GM23338 (cell line): ENCODE results near the gene BANP. TPM values are rescaled to one million over a fixed set of nuclear protein-coding genes. Genes with fewer than 3 reads are reported as not detected.

Experiments used
- ATAC-seq: fragments of 200-7000 bp; cut with Tn5 transposase; 3 replicates; pipeline ENCODE4 v1.9.1; 2020
- DNase-seq: peaks from one replicate; pipeline ENCODE4 v3.0.0-alpha.2; 2015; ENCODE audit warnings: low spot score
- H2AFZ ChIP-seq: fragments of 200-600 bp; sonication (generic); 2 replicates; pipeline ENCODE4 v1.8.0; 2016; ENCODE audit warnings: antibody characterized with exemption, mild to moderate bottlenecking, moderate library complexity
- H3F3A ChIP-seq: fragments of 200-600 bp; sonication (generic); replicated peaks from 2 replicates; pipeline ENCODE4 v1.8.0; 2017; ENCODE audit warnings: antibody characterized with exemption, mixed run types, low read depth
- H3K27ac ChIP-seq: fragments of 200-600 bp; sonication (generic); 2 replicates; pipeline ENCODE4 v1.6.1; 2016; ENCODE audit warnings: low read depth
- H3K27me3 ChIP-seq: fragments of 200-600 bp; sonication (generic); 2 replicates; pipeline ENCODE4 v1.8.0; 2016; ENCODE audit warnings: mild to moderate bottlenecking, mixed run types, moderate library complexity; ENCODE audit not compliant: insufficient read depth
- H3K36me3 ChIP-seq: fragments of 200-600 bp; sonication (generic); 2 replicates; pipeline ENCODE4 v1.8.0; 2016; ENCODE audit warnings: mild to moderate bottlenecking; ENCODE audit not compliant: insufficient read depth
- H3K4me1 ChIP-seq: fragments of 200-600 bp; sonication (generic); 2 replicates; pipeline ENCODE4 v1.8.0; 2016; ENCODE audit warnings: mild to moderate bottlenecking, moderate library complexity; ENCODE audit not compliant: insufficient read depth
- H3K4me2 ChIP-seq: fragments of 200-600 bp; sonication (generic); 2 replicates; pipeline ENCODE4 v1.7.1; 2017; ENCODE audit warnings: mixed run types
- H3K4me3 ChIP-seq: fragments of 200-600 bp; sonication (generic); 2 replicates; pipeline ENCODE4 v1.6.1; 2016; ENCODE audit warnings: mixed run types
- H3K79me2 ChIP-seq: fragments of 200-600 bp; sonication (generic); replicated peaks from 2 replicates; pipeline ENCODE4 v1.8.0; 2017; ENCODE audit warnings: mild to moderate bottlenecking; ENCODE audit not compliant: insufficient read depth
- H3K9me2 ChIP-seq: fragments of 200-600 bp; sonication (generic); 2 replicates; pipeline ENCODE4 v1.8.0; 2017; ENCODE audit not compliant: insufficient read depth
- H4K20me1 ChIP-seq: fragments of 200-600 bp; sonication (generic); replicated peaks from 2 replicates; pipeline ENCODE4 v1.8.0; 2017; ENCODE audit warnings: mild to moderate bottlenecking; ENCODE audit not compliant: insufficient read depth
- H3K27ac Mint-ChIP-seq: 2 replicates; pipeline ENCODE4 v1.8.0; 2020; ENCODE audit warnings: inconsistent platforms, mild to moderate bottlenecking, moderate library complexity, mixed read lengths
- H3K27me3 Mint-ChIP-seq: 3 replicates; pipeline ENCODE4 v1.8.0; 2022; ENCODE audit warnings: low read depth, mild to moderate bottlenecking, moderate library complexity, mixed read lengths, inconsistent platforms; ENCODE audit not compliant: insufficient read depth, poor library complexity
- H3K36me3 Mint-ChIP-seq: 3 replicates; pipeline ENCODE4 v1.8.0; 2021; ENCODE audit warnings: low read depth, mild to moderate bottlenecking, inconsistent platforms, moderate library complexity, mixed read lengths
- H3K4me1 Mint-ChIP-seq: 3 replicates; pipeline ENCODE4 v1.8.0; 2020; ENCODE audit warnings: mild to moderate bottlenecking, inconsistent platforms, mixed read lengths
- H3K4me3 Mint-ChIP-seq: 3 replicates; pipeline ENCODE4 v1.8.0; 2021; ENCODE audit warnings: moderate library complexity, mild to moderate bottlenecking, inconsistent platforms, mixed read lengths
- H3K9me3 Mint-ChIP-seq: 3 replicates; pipeline ENCODE4 v1.8.0; 2020; ENCODE audit warnings: moderate library complexity, mild to moderate bottlenecking, inconsistent platforms, mixed read lengths
- CREB1 ChIP-seq: fragments of 250-450 bp; sonication (Bioruptor Pico); IDR thresholded peaks from 2 replicates; pipeline ENCODE4 v1.5.0; 2020; ENCODE audit warnings: low read depth, mild to moderate bottlenecking, moderate library complexity
- EZH2 ChIP-seq: fragments of 200-600 bp; sonication (generic); IDR thresholded peaks from one replicate; pipeline ENCODE4 v1.8.0; 2017; ENCODE audit warnings: antibody characterized with exemption, mild to moderate bottlenecking, low read depth; ENCODE audit not compliant: unreplicated experiment
- EZH2phosphoT487 ChIP-seq: fragments of 200-600 bp; sonication (generic); IDR thresholded peaks from one replicate; pipeline ENCODE4 v1.8.1; 2018; ENCODE audit warnings: antibody characterized with exemption; ENCODE audit not compliant: unreplicated experiment
- JUNB ChIP-seq: IDR thresholded peaks from one replicate; pipeline ENCODE4 v1.6.1; 2016; ENCODE audit warnings: antibody characterized with exemption; ENCODE audit not compliant: unreplicated experiment
- NANOG ChIP-seq: IDR thresholded peaks from 2 replicates; pipeline ENCODE4 v1.6.1; 2016; ENCODE audit warnings: antibody characterized with exemption, borderline replicate concordance
- POLR2AphosphoS5 ChIP-seq: IDR thresholded peaks from 2 replicates; pipeline ENCODE4 v1.6.1; 2016; ENCODE audit warnings: antibody characterized with exemption, low read depth
- STAT1 ChIP-seq: IDR thresholded peaks from one replicate; pipeline ENCODE4 v1.6.1; 2016; ENCODE audit warnings: antibody characterized with exemption; ENCODE audit not compliant: unreplicated experiment
- ZNF114 ChIP-seq: fragments of 250-450 bp; sonication (Bioruptor Pico); IDR thresholded peaks from 2 replicates; pipeline ENCODE4 v1.5.0; 2020; ENCODE audit warnings: mild to moderate bottlenecking, moderate library complexity
- ZNF331 ChIP-seq: fragments of 250-450 bp; sonication (Bioruptor Pico); IDR thresholded peaks from 2 replicates; pipeline ENCODE4 v1.5.0; 2020; ENCODE audit warnings: low read depth, mild to moderate bottlenecking, moderate library complexity
- polyA plus RNA-seq: library from polyadenylated mRNA; unstranded; fragments of >200 nt; fragmentation: Nextera tagmentation; extraction: Ambion mirVana; gene quantifications from 2 replicates; pipeline ENCODE4 v1.2.1, GENCODE V29; 2016
- total RNA-seq: library from RNA; depleted of rRNA; stranded (reverse); fragments of >200 nt; shearing (Covaris generic); gene quantifications from 2 replicates; pipeline ENCODE4 v1.2.3, GENCODE V29; 2014
- TF ChIP-seq, protein P1 (sequence below), 2 experiments: fragments of 200-600 bp in 1 of 2; sonication (generic) in 1 of 2; conservative IDR thresholded peaks; 2 replicates each; pipeline versions ENCODE4 v1.5.1 to v1.6.1; 2016 to 2017; ENCODE audit warnings: antibody characterized with exemption in 2 of 2, low read depth in 2 of 2, mild to moderate bottlenecking in 2 of 2, moderate library complexity in 1 of 2
- TF ChIP-seq, protein P2 (sequence below): IDR thresholded peaks from 2 replicates; pipeline ENCODE4 v1.6.1; 2016; ENCODE audit warnings: antibody characterized with exemption
- TF ChIP-seq, protein P3 (sequence below): fragments of 250-450 bp; sonication (Bioruptor Pico); IDR thresholded peaks from 2 replicates; pipeline ENCODE4 v1.5.0; 2020; ENCODE audit warnings: mild to moderate bottlenecking, moderate library complexity

Gene BANP
- total and polyA plus RNA-seq, 2 experiments from 2014 or later: 22.3 to 48.0 TPM

DNA sequence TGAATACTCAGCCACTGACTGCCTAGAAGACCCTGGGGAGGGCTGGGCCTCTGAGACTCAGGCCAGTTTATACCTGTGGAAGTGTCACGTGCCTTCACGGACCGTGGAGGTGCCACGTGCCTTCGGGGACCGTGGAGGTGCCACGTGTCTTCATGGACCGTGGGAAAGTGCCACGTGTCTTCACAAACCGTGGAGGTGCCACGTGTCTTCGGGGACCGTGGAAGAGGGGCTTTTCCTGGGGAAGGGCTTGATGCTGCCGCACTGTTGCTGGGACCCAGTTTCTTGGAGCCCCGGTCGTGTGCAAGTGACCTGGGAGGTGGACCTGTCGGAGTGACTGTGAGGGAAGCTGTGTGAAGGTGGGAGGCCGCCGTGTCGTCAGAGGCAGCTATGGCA, 166.2 kb downstream of the BANP start (continued):
- TF ChIP-seq, protein P1, sequence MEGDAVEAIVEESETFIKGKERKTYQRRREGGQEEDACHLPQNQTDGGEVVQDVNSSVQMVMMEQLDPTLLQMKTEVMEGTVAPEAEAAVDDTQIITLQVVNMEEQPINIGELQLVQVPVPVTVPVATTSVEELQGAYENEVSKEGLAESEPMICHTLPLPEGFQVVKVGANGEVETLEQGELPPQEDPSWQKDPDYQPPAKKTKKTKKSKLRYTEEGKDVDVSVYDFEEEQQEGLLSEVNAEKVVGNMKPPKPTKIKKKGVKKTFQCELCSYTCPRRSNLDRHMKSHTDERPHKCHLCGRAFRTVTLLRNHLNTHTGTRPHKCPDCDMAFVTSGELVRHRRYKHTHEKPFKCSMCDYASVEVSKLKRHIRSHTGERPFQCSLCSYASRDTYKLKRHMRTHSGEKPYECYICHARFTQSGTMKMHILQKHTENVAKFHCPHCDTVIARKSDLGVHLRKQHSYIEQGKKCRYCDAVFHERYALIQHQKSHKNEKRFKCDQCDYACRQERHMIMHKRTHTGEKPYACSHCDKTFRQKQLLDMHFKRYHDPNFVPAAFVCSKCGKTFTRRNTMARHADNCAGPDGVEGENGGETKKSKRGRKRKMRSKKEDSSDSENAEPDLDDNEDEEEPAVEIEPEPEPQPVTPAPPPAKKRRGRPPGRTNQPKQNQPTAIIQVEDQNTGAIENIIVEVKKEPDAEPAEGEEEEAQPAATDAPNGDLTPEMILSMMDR (conservative IDR thresholded peaks at IDR 0.05; ENCODE audit: low read depth in 2 of 2): no peak

DNA sequence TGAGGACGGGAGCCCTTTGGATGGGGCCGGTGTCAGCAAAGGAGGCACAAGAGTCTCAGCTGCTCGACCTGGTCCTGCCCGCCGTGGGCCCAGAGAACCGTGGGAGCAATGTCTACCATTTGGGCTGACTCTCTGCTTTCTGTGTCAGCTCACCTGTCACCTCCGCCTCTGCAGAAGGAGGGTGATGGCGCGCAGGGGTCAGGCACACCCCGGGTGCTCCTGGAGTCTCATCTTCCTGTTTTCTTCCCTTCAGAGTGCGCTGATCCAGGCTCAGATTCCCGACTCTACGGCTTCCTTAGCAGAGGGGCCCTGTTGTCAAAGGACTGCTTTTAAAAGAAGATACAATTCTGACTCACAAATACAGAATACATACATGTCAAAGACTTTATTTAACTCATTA, 167.1 kb downstream of the BANP start:
- Histone ChIP-seq H3F3A (no peaks in the 10 kb centered on the region), H3K4me3 (no peak overlapping the region), H3K9me2 (no peaks in the 10 kb centered on the region), H3K4me2 (no peak overlapping the region), H3K79me2 (no peaks in the 10 kb centered on the region), H2AFZ (no peak overlapping the region), H3K27me3 (no peaks in the 10 kb centered on the region), H3K36me3 (no peaks in the 10 kb centered on the region), H3K27ac (no peak overlapping the region), H4K20me1 (no peaks in the 10 kb centered on the region), H3K4me1 (no peaks in the 10 kb centered on the region)
- DNase-seq: no peak
- H3K4me3 Mint-ChIP-seq: no peak overlapping the region; the same call in 2 of the 3 replicates
- ATAC-seq: peak; percentile 23; the same call in 2 of the 3 replicates
- H3K27me3 Mint-ChIP-seq: peaks cover 20% of the 10 kb centered on the region
- no peak overlapping the region for H3K27ac Mint-ChIP-seq
- no peaks in the 10 kb centered on the region for H3K36me3 Mint-ChIP-seq
- peaks cover 14% of the 10 kb centered on the region for H3K4me1 Mint-ChIP-seq
- no peaks in the 10 kb centered on the region for H3K9me3 Mint-ChIP-seq
- TF ChIP-seq EZH2: no peak
- TF ChIP-seq, protein P2, sequence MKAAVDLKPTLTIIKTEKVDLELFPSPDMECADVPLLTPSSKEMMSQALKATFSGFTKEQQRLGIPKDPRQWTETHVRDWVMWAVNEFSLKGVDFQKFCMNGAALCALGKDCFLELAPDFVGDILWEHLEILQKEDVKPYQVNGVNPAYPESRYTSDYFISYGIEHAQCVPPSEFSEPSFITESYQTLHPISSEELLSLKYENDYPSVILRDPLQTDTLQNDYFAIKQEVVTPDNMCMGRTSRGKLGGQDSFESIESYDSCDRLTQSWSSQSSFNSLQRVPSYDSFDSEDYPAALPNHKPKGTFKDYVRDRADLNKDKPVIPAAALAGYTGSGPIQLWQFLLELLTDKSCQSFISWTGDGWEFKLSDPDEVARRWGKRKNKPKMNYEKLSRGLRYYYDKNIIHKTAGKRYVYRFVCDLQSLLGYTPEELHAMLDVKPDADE: no peak
- TF ChIP-seq STAT1: no peak
- TF ChIP-seq, protein P1 (conservative IDR thresholded peaks at IDR 0.05; ENCODE audit: low read depth in 2 of 2): no peak
- TF ChIP-seq ZNF331 (CRISPR knock-in tag): no peak
- no peak for TF ChIP-seq JUNB
- TF ChIP-seq, protein P3, sequence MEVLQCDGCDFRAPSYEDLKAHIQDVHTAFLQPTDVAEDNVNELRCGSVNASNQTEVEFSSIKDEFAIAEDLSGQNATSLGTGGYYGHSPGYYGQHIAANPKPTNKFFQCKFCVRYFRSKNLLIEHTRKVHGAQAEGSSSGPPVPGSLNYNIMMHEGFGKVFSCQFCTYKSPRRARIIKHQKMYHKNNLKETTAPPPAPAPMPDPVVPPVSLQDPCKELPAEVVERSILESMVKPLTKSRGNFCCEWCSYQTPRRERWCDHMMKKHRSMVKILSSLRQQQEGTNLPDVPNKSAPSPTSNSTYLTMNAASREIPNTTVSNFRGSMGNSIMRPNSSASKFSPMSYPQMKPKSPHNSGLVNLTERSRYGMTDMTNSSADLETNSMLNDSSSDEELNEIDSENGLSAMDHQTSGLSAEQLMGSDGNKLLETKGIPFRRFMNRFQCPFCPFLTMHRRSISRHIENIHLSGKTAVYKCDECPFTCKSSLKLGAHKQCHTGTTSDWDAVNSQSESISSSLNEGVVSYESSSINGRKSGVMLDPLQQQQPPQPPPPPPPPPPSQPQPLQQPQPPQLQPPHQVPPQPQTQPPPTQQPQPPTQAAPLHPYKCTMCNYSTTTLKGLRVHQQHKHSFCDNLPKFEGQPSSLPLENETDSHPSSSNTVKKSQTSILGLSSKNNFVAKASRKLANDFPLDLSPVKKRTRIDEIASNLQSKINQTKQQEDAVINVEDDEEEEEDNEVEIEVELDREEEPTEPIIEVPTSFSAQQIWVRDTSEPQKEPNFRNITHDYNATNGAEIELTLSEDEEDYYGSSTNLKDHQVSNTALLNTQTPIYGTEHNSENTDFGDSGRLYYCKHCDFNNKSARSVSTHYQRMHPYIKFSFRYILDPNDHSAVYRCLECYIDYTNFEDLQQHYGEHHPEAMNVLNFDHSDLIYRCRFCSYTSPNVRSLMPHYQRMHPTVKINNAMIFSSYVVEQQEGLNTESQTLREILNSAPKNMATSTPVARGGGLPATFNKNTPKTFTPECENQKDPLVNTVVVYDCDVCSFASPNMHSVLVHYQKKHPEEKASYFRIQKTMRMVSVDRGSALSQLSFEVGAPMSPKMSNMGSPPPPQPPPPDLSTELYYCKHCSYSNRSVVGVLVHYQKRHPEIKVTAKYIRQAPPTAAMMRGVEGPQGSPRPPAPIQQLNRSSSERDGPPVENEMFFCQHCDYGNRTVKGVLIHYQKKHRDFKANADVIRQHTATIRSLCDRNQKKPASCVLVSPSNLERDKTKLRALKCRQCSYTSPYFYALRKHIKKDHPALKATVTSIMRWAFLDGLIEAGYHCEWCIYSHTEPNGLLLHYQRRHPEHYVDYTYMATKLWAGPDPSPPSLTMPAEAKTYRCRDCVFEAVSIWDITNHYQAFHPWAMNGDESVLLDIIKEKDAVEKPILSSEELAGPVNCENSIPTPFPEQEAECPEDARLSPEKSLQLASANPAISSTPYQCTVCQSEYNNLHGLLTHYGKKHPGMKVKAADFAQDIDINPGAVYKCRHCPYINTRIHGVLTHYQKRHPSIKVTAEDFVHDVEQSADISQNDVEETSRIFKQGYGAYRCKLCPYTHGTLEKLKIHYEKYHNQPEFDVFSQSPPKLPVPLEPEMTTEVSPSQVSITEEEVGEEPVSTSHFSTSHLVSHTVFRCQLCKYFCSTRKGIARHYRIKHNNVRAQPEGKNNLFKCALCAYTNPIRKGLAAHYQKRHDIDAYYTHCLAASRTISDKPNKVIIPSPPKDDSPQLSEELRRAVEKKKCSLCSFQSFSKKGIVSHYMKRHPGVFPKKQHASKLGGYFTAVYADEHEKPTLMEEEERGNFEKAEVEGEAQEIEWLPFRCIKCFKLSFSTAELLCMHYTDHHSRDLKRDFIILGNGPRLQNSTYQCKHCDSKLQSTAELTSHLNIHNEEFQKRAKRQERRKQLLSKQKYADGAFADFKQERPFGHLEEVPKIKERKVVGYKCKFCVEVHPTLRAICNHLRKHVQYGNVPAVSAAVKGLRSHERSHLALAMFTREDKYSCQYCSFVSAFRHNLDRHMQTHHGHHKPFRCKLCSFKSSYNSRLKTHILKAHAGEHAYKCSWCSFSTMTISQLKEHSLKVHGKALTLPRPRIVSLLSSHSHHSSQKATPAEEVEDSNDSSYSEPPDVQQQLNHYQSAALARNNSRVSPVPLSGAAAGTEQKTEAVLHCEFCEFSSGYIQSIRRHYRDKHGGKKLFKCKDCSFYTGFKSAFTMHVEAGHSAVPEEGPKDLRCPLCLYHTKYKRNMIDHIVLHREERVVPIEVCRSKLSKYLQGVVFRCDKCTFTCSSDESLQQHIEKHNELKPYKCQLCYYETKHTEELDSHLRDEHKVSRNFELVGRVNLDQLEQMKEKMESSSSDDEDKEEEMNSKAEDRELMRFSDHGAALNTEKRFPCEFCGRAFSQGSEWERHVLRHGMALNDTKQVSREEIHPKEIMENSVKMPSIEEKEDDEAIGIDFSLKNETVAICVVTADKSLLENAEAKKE: no peak
- no peak for TF ChIP-seq NANOG
- TF ChIP-seq EZH2phosphoT487: no peak
- no peak for TF ChIP-seq CREB1 (CRISPR knock-in tag)
- no peak for TF ChIP-seq POLR2AphosphoS5
- TF ChIP-seq ZNF114 (CRISPR knock-in tag): no peak
